ENCODE measurements around the gene TBX5.

Gene TBX5

DNA sequence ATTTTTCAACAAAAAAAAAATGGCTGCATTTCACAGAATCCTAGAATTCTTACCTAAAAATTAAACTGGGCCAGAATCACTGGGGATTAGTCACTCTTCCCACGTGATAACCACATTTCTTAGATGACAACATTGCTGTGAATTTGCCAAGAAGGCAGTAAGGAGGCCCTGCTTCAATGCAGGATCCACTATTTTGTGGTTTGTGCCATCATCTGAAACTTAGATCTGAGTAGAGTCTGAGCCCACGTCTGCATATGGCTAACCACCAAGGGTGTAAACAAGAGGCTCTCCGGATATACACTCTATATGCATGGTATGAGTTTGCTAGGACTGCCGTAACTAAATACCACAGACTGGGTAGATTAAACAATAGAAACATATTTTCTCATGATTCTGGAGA lies 24.4 kb upstream of the TBX5 start:
- DNase-seq: no peak

DNA sequence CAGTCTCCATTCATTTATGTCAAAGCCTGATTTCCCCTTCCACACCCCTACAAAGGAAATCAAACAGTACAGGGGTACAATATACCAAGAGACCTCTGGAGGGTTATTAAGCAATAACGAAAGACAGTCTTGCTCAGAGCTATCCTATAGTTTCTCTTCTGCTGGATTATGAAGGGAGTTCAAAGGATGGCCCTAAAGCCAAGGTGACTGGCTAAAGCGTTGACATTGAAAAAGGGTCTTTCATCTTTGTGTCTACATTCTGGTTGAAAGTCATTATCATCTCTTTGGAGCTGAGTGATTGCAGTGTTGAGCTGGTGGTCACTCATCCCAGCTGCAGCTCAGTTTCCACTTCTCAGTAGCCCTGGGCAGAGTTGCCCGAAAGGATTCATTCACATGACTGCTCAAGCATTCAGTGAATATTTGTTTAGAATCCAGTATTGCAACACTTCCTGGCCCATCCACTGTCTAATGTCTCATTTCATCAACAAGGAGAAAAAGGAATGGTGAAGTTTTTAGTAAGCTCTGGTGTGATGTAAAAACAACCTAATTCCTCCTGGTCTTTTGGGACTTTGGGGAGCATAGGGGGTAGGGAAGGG lies 19.2 kb upstream of the TBX5 start:
- no peak for DNase-seq

DNA sequence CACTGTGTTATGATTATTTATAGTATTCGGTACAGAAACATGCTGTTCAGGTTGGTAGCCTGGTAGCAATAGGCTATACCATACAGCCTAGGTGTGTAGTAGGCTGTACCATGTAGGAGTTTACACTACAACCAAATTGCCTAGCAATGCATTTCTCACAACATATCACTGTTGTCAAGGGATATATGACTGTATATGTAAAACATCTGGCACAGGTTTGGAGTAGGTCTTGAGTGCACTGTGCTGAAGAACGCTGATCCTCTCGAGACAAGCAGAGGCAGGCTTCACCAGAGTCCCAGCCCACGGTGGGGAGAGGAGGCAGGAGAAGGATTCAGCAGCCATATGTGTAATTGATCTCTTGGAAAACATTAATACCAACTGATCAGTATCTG lies 15.0 kb upstream of the TBX5 start:
- no peak for DNase-seq

DNA sequence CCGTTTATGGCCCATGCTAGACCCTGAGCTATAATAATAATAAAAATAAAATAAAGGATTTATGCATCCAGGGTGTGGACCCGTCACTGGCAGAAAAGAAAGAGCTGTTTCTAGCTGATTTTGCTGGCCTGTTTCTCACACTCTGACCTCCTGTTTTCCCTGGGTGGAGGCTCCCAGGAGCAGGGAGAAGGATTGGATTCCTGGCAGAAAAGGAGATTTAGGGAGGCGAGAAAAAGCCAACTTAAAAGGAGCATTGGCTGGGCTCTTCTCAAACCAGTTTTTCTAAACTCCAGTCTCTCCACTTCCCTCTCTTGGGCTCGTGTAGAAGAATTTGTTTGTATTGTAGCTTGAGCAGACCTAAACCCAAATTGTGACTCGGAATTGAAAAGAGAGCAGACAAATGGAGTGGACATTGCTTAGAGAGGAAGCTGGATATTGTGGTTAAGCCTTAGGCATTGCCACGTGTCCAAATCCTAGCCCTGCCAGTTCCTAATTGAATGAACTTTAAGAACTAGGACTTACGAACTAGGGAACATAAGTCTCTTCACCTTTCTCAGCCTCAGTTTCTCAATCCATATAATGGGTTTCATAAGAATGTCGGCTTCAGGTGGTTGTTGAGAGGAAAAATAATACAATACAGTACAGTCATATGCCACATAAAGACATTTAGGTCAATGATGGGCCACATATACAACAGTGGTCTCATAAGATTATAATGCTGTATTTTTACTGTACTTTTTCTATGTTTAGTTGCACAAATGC lies 14.4 kb upstream of the TBX5 start:
- peak; percentile 46 for DNase-seq

DNA sequence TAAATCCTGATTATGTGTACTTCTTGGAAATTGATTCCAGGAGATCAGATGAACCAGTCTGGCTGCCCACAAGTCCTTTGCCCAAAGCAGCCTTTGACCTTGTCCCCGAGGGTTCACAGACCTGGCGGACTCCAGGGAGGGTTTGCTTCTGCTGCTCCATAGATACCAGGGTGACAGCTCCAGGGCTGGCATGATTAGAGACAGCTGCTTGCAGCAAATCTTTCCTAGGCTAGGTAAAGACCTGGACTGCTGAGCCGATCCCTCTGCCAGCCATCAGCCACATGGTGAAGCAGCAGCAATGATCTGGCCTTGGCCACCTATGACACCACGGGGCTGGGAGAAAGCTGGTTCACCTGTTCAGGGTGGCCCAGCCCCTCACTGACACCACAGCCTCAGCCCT lies 10.1 kb upstream of the TBX5 start:
- no peak for DNase-seq

DNA sequence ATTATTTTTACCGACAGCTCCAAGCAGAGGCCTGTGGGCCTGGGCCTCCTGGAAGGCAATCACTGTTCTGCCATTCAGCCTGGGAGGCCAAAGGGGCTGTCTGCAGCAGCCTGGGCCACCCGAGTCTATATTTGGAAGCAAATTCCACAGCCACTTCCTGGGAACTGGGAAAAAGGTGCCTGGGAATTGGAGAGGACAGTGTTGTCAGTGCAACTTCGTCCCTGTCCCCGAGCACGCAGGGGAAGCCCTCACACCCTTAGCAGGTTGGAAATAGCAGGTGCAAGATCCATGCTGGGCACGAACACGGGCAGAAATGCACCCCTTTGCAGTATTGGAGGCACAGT lies 9.6 kb upstream of the TBX5 start:
- no peak for DNase-seq

DNA sequence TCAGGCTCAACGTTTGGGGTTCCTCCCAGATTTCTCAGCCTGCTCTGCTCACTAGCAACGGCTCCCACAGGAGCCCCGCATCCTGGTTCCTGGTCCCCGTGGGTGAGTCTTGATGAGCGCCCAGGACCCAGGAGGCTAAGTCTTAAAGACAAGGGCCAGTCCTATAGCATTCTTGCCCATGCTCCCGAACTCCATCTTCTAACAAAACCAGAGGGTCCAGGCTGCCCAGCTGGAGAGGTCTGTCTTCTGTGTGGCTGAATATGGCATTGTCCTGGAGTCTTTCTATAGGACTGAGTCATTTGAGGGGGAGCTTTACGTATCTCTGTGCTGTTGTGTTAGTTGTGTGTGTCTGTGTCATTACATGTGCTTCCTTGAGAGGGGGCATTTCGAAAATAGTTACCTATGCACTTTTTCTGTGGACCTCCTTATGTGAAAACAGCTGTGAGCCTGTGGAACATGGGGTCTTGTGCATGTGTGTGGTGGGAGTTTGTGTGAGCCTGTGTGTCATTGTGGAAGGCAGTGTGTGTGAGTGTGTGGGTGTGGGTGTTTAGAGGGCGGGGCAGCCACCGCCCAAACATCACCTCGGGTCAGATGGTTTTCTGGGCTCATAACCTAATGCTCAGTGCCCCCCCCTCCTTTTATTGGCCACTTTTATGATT lies 9.1 kb upstream of the TBX5 start:
- DNase-seq: no peak

DNA sequence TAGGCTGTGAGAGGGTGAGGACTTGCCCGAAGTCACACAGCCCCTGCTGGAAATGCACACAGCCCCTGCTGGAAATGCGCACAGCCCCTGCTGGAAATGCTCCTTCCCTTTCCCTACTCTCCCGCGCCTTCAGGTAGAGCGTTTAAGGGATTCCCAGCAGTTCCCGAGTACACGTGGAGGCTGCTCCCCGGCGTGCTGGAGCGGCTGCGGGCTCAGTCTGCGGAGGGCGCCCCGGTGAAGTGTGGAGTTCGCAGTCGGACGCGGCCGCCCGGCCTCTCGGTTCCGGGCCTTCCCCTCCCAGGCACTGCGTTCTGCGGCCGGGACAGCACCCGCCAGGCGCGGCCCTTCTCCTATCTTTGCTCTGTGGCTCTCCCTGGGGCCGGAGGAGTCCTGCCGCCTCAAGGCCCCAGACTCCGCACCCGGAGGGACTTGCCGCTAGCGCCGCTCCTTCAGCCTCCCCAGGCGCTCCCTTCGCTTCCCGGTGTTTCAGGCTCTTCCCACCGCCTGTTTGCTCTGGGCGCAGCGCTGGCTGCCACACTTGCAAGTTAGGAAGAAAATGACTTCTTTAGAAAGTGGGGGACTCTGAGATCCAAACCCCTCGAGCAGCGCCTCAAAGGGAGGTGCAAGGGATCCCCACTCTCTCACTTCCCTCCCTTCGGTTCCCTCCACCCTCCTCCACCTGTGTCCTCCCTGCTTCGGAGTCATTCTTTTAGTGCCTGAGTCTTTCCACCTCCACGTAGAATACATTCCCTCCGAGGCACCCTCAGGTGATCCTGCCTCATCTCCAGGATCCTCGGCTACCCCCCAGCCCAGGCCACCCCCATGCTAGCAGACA lies 8.3 kb upstream of the TBX5 start:
- no peak for DNase-seq

DNA sequence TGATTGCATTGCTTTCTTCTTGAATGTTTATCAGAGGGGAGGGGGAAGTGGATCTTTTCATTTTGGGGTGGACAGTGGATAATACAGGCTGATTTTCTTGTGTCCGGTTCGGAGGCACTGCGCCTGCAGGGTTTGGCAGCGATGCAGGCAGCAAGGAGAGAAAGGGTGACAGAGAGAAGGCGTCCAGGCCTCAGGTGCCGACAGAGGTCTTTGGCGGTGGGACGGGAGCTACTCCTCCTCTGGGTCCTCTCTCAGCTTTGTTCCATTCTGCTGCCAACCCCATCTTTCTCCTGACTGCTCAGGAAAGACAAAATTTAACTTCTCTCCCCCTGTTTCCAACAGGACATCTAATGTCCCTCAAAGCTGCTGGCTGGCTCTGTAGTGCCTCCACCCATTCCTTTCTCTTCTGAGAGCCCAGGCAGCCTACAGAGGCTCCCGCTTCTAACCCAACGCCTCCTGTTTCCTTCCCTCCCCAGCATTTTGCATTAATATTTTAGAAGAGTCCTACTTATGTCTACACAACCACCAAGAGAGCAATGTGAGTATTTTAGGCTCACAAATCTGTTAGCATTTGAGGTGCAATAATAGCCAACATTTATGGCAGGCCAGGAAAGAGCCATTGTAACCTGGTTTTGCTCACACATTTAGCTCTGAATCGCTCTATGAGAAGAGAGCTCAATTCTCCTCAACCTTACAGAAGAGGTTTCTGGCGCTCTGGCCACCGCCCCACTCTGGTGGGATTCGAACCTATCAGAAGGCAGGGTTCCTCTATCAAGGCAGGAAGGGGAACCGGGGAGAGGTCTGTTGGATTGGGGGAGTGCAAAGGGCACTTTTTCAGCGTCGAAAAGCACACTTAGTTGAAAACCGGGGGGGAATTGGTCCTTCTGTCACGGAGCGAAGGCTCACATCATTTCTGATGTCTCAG lies 7.1 kb upstream of the TBX5 start:
- DNase-seq: no peak

DNA sequence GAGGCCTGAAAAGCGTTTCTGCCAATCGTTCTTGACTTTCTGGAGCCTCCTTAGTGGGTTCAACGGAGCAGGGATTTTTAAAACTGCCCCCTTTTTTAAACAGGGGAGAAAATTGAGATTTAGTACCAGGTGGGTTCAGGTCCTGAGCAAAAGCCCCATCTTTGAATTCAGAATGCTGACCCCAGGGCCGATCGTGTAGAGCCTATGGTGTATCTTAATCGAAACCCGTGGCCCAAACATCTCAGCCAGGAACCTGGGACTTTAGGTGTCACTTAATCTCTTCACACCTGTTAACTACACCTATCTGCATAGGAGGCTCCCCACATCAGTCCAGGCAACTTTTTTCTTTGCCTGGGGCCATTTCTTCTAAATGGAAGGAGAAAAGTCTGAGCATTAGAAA lies 6.4 kb upstream of the TBX5 start:
- no peak for DNase-seq

DNA sequence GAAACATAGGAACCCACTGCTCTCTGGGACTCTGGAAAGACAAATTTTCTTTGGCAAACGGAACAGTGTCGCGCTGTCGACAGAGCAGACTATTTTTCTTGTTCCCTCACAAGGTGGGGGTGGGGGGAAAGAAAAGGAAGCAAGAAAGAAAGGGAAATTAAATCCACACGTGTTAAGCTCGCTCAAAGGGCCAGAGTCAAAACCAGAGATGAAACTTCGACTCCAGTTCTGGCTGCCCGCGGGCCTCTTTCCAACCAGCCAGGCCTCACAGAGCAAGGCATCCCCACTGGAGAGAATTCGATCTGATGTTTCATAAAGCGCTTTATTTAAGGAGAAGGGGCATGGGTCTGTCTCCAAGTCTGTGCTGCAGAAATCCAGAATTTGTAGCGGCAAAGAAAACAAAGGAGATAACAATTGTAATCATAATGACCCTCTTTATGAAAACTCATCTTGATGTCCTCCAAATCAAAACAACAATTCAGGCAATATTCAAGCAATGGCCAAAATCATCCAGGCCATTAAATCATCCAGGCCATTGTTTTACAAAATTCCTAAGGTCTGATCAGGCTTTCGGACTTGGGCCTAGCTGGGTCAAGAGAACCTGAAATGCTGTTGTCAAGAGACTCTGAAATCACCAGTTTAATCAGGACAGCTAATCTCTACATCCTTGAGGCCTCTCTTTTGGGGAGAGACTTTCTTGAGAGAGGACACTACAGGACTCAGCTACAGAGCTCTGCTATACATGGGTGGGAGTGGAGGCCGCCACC lies 5.3 kb upstream of the TBX5 start:
- DNase-seq: no peak

DNA sequence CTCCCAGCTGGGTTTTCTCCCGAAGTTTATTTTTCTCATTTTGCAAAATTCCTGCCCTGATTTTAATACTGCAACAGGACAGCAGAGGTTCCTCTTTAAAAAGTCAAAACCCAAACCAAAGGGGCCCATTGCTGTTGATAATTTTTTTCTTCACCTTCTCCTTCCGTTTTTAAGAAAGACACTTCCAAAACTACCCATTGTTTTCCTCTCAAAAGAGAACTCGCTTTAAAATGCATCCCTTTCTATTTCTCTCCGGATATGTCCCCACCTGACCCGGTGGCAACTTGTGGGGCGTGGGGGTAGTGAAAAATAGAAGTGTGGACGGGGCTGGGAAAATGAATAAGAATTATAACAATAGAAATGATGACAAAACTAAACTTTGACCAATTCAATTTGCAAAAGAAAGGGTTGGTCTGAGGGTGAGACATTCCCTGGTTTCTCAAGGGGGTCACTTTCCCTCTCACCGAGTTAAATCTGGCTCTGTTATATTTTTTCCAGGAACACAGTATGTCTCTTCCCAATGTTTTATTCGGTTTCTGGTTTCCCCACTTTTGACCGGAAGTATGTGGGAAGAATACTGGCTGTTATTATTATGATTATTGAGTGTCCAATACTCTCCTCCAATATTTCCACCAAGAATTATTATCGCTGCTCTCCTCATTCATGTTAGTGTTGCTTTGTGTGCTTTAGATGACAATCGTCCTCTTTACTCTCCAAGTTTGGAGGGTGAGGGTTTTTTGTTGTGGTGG lies 4.1 kb upstream of the TBX5 start:
- DNase-seq: no peak

DNA sequence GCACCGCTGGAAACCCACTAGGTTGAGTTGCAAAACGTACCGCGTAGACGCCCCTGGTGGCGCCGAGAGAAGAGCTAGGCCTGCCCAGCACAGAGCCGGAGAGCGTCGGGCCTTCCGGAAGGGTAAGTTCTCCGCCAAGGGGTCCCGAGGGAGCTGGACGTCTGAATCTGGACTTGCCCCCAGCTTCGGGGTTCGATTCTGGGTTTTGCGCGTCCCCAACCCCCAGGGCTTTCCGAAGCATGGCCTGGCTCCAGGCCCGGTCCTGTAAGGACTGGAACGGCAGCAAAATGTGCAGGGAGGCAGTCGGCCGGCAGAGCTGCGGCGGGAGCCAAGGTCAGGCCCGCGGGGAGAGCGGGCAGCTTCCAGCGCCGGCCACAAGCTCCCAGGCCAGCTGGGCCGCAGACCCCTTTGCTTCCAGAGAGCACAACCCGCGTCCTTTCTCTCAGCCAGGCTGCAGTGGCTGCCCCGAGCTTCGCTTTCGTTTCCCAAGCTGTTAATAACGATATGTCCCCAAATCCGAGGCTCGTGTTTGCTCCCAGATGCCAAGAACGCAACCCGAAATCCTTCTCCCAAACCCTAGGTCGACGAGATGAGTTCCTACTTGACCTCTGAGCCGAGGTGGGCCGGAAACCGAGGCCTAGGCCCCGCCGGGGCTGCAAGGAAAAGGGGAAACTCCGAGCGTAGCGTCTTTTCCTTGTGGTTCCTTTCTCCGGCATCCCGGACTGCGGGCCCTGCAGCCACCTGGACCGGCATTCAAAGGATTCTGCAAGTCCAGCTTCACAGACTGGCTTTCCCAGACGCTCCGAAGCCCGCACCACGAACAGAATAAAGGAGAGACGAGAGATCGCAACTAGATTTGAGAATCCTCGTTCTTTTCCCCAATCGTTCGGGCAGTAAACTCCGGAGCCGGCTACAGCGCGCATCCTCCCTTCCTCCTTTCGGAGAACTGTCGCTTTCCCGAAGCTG lies 3.2 kb upstream of the TBX5 start:
- peak; percentile 80 for DNase-seq

DNA sequence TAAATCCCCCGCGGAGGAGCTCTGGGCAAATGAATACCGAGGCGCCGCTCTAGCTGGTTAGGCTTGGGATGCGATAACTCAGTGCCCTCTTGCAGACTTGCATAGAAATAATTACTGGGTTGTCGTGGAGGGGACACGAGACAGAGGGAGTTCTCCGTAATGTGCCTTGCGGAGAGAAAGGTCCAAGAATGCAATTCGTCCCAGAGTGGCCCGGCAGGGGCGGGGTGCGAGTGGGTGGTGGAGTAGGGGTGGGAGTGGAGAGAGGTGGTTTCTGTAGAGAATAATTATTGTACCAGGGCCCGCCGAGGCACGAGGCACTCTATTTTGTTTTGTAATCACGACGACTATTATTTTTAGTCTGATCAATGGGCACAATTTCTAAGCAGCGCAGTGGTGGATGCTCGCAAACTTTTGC lies 2.5 kb upstream of the TBX5 start:
- DNase-seq: no peak

DNA sequence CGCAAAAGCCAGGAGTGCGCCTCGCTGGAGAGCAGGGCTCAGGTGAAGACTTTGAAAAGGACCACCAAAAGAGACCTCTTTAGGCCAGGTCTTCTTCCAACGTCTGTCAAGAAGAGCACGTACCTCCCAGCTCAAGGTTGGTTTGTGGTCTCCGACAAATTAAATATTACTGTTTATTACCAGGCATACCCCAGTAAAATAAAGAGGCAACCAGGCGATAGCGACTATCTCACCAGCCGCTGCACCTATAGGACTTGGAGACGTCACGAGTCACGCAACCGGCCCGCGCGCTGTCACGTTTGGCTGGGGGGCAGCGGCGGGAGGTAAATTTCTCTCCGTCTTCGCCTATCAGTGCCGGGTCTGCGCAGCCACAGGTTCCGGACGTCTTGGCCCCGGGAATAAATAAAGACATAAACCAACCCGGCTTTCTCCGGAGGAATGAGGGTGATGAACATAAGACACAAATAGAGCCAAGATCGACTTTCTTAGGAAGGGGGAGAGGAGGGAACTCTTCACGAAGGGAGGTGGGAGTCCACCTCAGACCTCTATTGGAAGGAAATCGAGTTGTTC lies 2.0 kb upstream of the TBX5 start:
- DNase-seq: no peak

DNA sequence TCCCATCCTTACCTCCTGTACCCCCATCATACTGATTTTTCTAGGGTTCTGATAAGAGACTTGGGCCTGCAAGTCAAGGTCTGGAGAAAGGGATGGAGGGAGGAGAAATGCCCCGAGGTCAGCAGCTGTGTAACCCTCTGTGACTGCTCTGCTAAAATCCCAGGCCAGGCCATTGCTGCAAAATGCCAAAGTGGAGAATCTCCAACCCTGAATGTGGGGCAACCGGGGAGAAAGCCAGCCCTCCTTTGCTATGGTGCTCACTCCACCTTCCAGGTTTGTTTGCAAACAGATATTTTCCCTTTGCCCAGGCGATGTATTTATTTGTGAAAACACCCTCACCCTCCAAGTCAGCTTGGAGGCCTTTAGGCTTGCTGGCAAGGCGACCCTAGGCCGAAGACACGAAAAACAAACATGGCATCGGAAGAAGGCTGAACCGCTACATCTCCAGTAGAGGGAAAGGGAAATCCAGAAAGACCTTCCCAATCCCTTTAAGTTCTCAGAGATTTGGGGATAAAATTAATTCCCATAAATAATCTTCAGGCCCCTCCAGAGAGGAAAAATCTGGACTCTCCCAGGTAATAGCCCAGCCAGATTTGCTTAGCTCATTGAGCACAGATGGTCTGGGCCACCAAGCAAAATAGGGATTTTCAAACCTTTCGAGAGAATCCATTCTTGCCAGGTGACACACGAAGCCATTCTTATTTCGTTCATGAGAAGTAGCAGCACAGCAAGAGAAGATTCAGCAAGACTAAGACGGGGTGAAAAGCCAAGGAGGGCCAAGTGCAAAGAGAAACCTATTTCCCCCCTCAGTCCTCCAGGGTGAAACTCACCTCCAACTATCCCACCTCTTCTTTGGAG lies 1.3 kb upstream of the TBX5 start:
- no peak for DNase-seq

DNA sequence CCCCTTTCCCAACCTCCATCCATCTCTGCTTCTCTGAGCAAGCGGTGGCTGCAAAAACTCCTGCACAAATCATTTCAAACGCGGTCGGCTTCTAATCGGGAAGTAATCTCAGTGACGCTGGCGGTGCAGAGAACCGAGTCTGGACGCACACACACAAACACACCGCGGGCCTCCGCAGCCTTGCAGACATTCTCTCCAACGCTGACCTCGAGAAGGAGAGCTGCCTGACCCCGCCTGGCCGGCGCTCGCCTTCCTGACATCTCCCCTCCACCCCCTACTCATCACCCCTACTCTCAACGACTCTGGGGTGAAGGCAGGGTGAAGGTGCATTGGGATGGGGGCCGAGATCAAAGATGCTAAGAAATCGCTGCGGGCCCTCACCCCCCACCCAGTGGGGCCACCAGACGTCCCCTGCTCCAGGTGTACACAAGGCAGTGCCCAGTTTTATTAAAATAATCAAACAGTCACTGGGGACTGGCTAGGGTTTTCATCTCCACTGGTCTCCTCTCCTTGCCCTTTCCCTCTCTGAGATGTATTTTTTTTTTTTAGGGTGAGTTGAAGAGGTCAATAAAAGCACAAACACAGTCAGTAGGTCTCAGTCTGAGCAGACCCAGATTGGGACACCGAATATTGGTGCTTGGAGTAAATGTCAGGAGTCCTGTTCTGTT lies 506 bp upstream of the TBX5 start:
- DNase-seq: no peak

Measured in right forelimb (tissue), 1 donor.